Hematopoietic multipotent progenitor cell treated with erythropoietin and hydrocortisone succinate and interleukin-3 and kit ligand, for 15 days (in vitro differentiated cells): Measurements from ENCODE around the gene TRPM3.

Experiments used
- DNase-seq: peaks from one replicate; pipeline ENCODE4 v3.0.0-alpha.2; 2015; ENCODE audit warnings: low spot score

The TRPM3 gene

GRCh38 chr9:70553707-70554673, 567.4 kb downstream of the TRPM3 start:
- DNase-seq: no peak

DNA sequence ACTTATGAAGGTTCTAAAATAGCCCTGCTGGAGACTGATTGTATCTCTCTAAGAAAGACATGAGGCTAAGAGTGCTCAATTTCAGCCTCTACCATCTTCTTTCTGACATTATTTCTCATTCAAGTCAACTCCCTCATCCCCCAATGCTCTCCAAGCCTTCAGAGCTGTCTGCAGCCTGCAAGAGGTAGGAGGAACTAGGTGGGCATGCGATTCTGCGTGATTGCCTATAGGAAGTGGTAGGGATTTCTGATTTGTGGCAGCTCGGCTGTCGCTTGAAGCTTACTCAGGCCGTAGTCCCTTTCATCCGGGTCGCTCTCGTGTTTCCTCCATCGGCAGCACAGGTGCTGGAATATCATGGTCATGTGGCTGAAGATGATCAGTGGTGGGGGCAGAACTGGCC, 568.9 kb downstream of the TRPM3 start:
- no peak for DNase-seq

- DNase-seq: no peak
These were observed 569.6 kb downstream of the TRPM3 start for GRCh38 chr9:70551801-70552200.

GRCh38 chr9:70551396-70551795, 570.0 kb downstream of the TRPM3 start:
- DNase-seq: no peak

DNA sequence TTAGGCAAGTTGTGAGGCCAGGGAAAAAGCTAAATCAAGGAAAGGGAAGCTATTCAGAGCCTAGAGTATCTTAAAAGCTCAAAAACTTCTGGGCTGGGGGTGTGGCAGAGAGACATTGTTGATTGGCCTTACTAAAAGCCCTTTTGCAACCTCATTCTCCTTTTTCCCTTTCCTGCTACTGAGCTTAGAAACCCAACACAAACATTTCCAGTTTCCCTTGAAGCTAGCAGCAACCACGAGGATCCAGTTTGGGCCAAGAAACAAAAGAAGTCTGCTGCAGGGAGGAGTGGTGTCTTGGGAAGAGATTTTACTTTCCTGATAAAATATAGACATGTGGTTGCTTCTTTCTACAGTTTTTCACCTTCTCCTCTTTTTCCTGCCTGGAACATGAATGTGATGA, 571.5 kb downstream of the TRPM3 start:
- no peak for DNase-seq

GRCh38 chr9:70542311-70542931, 579.0 kb downstream of the TRPM3 start:
- DNase-seq: no peak

DNA sequence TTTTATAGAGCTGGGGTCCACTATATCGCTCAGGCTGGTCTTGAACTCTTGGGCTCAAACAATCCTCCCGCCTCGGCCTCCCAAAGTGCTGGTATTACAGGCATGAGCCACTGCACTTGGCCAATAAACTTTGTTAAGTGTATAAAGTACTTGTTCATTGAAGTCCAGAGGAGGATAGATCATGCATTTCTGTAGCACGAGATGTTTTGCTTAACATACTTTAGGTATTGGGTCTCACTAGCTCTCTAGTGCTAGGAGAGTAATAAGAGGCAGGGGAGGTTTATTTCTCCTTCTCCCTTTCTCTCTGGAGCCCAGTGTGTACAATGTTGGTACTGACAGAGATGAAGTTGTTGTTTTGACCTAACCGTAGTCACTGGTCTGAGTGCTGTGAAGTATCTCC, 581.4 kb downstream of the TRPM3 start:
- no peak for DNase-seq

DNA sequence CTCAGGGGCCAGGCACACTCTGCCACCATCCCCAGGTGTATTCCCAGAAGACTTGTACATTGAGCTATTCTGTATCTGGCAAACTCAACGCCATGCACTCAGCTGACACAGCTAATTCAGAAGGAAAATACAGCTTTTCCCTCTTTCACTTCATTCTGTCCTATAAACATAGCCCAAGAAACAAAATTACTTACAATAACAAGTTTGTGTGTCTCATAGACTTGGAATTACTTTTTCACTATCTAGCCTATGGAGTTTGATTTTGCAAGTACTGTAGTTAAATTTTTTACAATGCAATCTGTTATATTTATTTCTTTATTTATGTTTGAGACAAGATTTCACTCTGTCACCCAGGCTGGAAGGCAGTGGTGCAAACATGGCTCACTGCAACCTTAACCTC, 581.9 kb downstream of the TRPM3 start:
- no peak for DNase-seq

GRCh38 chr9:70539001-70539400, 582.4 kb downstream of the TRPM3 start:
- no peak for DNase-seq

GRCh38 chr9:70537084-70537483, 584.3 kb downstream of the TRPM3 start:
- no peak for DNase-seq

DNA sequence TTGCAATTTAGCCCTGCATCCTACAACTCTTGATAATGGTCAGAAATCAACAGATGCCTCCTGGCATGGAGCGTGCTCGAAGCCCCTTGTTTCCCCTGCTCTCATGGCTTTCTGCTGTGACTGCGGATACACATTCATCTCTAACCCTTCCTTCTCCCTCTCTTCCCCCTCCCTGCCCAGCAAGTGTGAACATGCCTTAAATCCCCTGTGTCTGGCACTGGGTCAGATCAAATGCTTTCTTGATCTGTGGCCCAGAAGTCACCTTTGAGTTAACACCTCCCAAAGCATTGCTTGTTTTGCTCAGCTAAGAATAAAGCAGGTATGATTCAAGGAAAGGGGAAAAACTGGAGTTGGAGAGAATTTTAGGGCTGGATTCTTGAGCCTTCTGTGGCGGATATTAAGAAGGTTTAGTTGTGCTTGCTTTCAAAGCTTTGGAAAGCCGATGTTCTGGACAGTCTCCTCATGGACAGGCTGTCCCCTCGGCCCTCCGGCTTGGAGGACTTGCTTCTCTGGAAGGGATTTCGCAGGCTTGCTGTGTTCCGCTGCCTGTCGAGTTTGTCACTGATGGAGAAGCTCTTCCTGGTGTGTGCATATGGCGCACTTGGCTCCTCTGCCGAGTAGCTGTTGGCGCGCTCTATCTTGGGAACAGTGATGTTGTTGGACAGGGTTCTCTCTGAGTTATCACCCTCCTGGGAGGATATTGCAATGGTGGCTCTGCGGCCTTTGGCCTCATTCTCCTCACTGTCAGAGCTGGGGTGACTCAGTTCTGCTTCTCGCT, 585.7 kb downstream of the TRPM3 start:
- DNase-seq: no peak

- DNase-seq: no peak
These were observed 587.0 kb downstream of the TRPM3 start for GRCh38 chr9:70534471-70534870.

DNA sequence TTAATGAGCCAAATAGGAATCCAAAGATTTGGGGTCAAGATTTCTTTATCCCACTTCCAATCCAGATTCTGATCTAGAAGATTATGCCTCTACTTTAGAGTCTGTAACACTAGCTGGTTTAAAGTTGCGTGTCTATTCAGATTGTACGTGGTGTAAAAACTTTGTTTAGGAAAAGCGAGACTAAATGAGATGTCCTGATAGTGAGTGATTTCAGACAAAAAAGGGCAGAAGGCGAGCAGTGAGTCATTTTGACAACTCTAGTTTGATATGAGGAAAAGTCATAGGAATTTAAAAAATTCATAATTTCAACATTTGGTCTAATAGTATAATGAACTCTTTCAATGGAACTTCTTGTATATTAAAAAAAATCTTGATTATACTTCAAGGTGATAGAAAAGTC, 587.4 kb downstream of the TRPM3 start:
- no peak for DNase-seq

DNA sequence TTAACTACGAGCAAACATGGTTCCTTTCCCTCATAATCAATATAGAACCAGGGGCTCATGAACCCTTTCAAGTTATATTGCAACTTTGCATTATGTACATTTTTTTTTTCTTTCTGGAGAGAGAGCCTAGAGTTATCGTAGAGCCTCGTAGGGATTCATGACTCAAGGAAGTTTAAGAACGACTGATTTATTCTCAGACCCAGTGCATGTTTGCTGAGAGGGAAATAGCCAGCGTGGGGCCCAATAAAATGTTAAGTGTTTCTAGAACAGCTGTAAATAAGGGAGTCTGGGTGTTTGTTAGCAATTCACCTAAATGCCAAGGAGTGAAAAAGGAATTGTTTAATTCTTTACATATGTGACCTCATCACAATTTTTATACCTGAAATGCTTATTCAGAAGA, 587.9 kb downstream of the TRPM3 start:
- DNase-seq: no peak

- no peak for DNase-seq
These were observed 588.7 kb downstream of the TRPM3 start for GRCh38 chr9:70532716-70533115.

DNA sequence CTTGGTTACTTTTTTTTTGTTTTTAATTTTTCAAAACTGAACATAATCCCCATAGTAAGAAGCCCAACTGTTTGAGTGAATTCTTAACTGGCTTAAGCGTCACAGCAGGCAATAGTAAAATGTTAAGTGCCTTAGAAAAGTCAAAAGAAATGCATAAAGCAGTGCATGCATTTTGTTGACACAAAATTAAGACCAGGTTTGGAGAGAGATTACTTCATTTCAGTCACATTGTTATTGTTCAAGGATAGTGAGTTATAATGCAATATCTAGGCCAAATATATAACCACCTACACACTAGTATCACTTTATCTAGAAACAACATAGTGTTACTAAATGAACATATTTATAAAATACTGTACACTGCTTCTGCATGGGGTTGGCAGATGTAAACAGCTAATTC, 590.1 kb downstream of the TRPM3 start:
- no peak for DNase-seq

GRCh38 chr9:70530716-70531115, 590.7 kb downstream of the TRPM3 start:
- no peak for DNase-seq

DNA sequence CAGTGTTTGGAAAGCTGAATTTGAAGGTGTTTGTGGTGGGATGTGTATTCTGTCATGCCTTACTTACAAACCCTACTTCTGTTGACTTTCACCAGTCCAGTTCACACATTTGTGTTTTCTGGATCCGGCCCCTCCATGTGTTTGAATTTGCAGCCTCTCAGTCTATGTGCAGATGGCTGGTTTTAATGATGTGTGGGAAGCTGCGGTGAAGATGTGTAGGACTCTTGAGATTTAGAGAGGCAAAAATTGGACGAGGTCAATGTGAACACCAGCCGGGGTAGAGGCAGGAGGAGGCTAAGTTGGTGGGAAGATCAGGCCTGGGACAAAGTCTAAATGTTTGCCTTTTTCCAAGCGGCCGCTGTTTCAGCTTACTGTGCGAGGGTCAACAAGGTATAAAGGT, 591.6 kb downstream of the TRPM3 start:
- DNase-seq: no peak

DNA sequence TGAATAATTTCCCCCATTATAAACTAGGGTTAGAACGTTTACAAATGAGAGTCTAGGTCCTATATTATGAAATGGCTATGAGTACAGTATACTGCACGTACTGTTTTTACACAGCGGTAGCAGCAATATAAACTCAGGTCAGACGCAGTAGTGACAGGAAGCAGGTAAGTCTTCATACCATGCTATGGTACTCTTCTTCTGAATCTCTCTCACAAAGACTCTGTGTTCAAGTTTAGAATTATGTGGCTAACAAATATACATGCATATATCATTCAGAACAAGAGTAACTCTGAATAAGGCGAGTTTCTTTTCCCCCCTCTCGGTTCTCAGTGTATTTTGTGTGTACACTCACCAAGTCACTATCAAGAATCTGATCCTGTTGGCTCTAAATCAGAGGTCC, 592.0 kb downstream of the TRPM3 start:
- no peak for DNase-seq

DNA sequence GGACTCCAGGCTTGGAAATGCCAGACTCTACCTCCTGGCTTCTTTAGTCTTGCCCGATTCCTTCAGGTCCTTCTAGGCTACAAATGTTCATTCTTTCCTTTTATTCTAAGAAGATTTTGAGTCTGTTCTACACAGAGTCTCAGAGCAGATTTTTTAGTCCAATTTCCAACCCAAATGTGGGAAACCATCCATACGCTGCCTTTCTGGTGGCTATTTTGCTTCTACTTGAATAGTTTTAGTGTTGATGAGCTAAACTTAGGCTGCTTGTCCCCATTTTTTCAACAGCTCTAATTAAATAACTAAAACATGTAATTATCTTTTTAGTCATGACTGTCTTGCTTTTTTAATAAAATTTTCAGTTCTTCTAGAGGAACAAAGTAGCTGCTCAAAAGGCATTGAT, 594.5 kb downstream of the TRPM3 start:
- DNase-seq: no peak

DNA sequence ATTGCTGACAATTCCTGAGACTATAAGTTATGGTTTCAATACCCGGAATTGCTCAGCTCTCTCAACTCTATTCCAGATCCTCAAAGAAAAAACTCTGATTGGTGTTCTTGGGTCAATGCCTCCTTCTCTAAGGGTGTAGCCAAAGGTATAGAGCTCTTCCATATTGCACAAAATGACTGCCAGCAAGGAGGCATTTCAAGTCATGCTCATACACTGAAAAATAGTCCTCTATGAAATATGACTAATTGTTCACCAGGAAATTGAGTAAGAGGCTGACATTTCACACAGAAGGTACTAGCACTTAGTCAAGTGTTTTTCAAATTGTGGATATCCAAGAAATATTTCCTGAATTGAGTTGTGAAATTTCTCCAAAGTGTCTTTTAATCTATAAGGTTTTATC, 595.9 kb downstream of the TRPM3 start:
- DNase-seq: no peak

- DNase-seq: no peak
These were observed 601.3 kb downstream of the TRPM3 start for GRCh38 chr9:70519912-70520724.
